ENCODE data around the gene MBTD1. TPM values are rescaled to one million over a fixed set of nuclear protein-coding genes. Genes with fewer than 3 reads are reported as not detected.
A peak's percentile ranks its signal among the peaks of the same experiment; 100 is the strongest.
"Not testable (repeated sequence)": the region's sequence is repeated elsewhere in the genome, so short reads cannot be mapped to it uniquely, and the experiment has no call there.

Gene MBTD1
- 11.5 and 12.7 TPM in 2 replicates for total RNA-seq (2014; rRNA removed; shearing (Covaris generic))
- polyA plus RNA-seq (2014; cell fraction: nucleus; rRNA removed) = 8.8 and 16.9 TPM in 2 replicates

- DNase-seq (ENCODE audit: extremely low read depth, low read depth) = peak; percentile 93
Measured at GRCh38 chr17:51259564-51260236, at the start of gene MBTD1. Gene MBTD1 (minus strand): TSS chr17:51260049. CDS start chr17:51225161, 34,888 bp downstream.

- no peak for DNase-seq (ENCODE audit: extremely low read depth, low read depth)
Measured at GRCh38 chr17:51305182-51305581, 45.3 kb upstream of the MBTD1 start.

GRCh38 chr17:51299859-51300258 is 40.0 kb upstream of the MBTD1 start:
- DNase-seq (ENCODE audit: extremely low read depth, low read depth) = no peak

GRCh38 chr17:51298508-51299371 is 38.9 kb upstream of the MBTD1 start:
- peak; percentile 66 for DNase-seq (ENCODE audit: extremely low read depth, low read depth)

GRCh38 chr17:51294338-51294737 is 34.5 kb upstream of the MBTD1 start:
- not testable (repeated sequence) for DNase-seq (ENCODE audit: extremely low read depth, low read depth)

GRCh38 chr17:51289696-51290111 is 29.9 kb upstream of the MBTD1 start:
- DNase-seq (ENCODE audit: extremely low read depth, low read depth) = no peak

- no peak for DNase-seq (ENCODE audit: extremely low read depth, low read depth)
Measured at GRCh38 chr17:51287412-51287811, 27.6 kb upstream of the MBTD1 start.

GRCh38 chr17:51279183-51279582 is 19.3 kb upstream of the MBTD1 start:
- no peak for DNase-seq (ENCODE audit: extremely low read depth, low read depth)

- DNase-seq (ENCODE audit: extremely low read depth, low read depth) = no peak
Measured at GRCh38 chr17:51275381-51275780, 15.5 kb upstream of the MBTD1 start.

GRCh38 chr17:51272812-51273211 is 13.0 kb upstream of the MBTD1 start:
- DNase-seq (ENCODE audit: extremely low read depth, low read depth) = no peak

- no peak for DNase-seq (ENCODE audit: extremely low read depth, low read depth)
Measured at GRCh38 chr17:51270636-51271035, 10.8 kb upstream of the MBTD1 start.

GRCh38 chr17:51269991-51270390 is 10.1 kb upstream of the MBTD1 start:
- DNase-seq (ENCODE audit: extremely low read depth, low read depth) = no peak

GRCh38 chr17:51264466-51264865 is 4.6 kb upstream of the MBTD1 start:
- not testable (repeated sequence) for DNase-seq (ENCODE audit: extremely low read depth, low read depth)

- DNase-seq (ENCODE audit: extremely low read depth, low read depth) = no peak
Measured at GRCh38 chr17:51263006-51263405, 3.2 kb upstream of the MBTD1 start.

GRCh38 chr17:51261024-51261963 is 1.4 kb upstream of the MBTD1 start:
- DNase-seq (ENCODE audit: extremely low read depth, low read depth) = no peak

GRCh38 chr17:51260237-51261023 is 581 bp upstream of the MBTD1 start, which contains the start of gene UTP18:
Gene UTP18 (plus strand): TSS chr17:51260546. CDS start chr17:51260585, 39 bp downstream.
- DNase-seq (ENCODE audit: extremely low read depth, low read depth) = peak; percentile 97

GRCh38 chr17:51258756-51259563 is 889 bp downstream of the MBTD1 start:
- DNase-seq (ENCODE audit: extremely low read depth, low read depth) = no peak

- DNase-seq (ENCODE audit: extremely low read depth, low read depth) = no peak
Measured at GRCh38 chr17:51257150-51258081, 2.4 kb downstream of the MBTD1 start.
